ENCODE measurements around the gene ABAT. TPM values are rescaled to one million over a fixed set of nuclear protein-coding genes. Genes with fewer than 3 reads are reported as not detected.
A peak's percentile ranks its signal among the peaks of the same experiment; 100 is the strongest.
"Not testable (repeated sequence)": the region's sequence is repeated elsewhere in the genome, so short reads cannot be mapped to it uniquely, and the experiment has no call there.

The ABAT gene
- total and polyA plus RNA-seq, 4 donors: 4.4 to 14.0 (median 7.1) TPM

DNA sequence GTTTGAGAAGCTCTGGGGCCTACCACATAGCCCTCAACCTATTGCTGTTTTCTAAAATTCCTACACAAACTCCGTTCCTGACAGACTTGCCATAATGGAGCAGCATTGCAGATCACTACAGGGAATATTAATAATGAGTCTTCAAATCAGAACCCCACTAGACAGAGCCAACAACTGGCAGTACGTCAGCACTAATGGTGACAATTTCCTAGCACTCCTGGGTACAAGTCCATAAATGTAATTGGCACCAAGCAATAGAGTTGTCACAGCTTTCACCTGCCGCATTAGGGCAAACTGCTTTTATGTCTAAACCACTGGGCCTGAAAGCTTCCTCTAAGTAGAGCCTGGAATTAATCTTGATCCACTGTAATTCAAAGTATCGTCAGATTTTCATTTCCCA lies 25.5 kb upstream of the ABAT start:
- Histone ChIP-seq H3K4me3 (no peak overlapping the region), H3K9ac (ENCODE audit: insufficient read depth in 1 of 2, low read length in 2 of 2) (no peak overlapping the region), H3K4me1 (ENCODE audit: control insufficient read depth in 5 of 5, insufficient read depth in 5 of 5, low read length in 5 of 5) (no peaks in the 10 kb centered on the region), H3K36me3 (ENCODE audit: control insufficient read depth in 4 of 4, insufficient read depth in 4 of 4, low read length in 4 of 4) (peaks cover 20 to 35% (median 28%) of the 10 kb centered on the region in 4 donors), H3K27ac (ENCODE audit: low read depth in 1 of 2, low read length in 1 of 2) (no peak overlapping the region), H3K9me3 (ENCODE audit: control insufficient read depth in 4 of 4, insufficient read depth in 3 of 4, low read length in 3 of 4) (no peaks in the 10 kb centered on the region), H3K27me3 (ENCODE audit: control insufficient read depth in 3 of 3, insufficient read depth in 3 of 3, low read length in 2 of 3) (no peaks in the 10 kb centered on the region)
- ATAC-seq (ENCODE audit: insufficient read depth, low FRiP score) (no peak), DNase-seq (no peak)
- TF ChIP-seq, protein P1, sequence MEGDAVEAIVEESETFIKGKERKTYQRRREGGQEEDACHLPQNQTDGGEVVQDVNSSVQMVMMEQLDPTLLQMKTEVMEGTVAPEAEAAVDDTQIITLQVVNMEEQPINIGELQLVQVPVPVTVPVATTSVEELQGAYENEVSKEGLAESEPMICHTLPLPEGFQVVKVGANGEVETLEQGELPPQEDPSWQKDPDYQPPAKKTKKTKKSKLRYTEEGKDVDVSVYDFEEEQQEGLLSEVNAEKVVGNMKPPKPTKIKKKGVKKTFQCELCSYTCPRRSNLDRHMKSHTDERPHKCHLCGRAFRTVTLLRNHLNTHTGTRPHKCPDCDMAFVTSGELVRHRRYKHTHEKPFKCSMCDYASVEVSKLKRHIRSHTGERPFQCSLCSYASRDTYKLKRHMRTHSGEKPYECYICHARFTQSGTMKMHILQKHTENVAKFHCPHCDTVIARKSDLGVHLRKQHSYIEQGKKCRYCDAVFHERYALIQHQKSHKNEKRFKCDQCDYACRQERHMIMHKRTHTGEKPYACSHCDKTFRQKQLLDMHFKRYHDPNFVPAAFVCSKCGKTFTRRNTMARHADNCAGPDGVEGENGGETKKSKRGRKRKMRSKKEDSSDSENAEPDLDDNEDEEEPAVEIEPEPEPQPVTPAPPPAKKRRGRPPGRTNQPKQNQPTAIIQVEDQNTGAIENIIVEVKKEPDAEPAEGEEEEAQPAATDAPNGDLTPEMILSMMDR (IDR thresholded peaks at IDR 0.05; ENCODE audit: control extremely low read depth, extremely low read depth): no peak
- 81 to 94% methylated on average over 4 of the region's 4 CpGs for WGBS, 2 donors

DNA sequence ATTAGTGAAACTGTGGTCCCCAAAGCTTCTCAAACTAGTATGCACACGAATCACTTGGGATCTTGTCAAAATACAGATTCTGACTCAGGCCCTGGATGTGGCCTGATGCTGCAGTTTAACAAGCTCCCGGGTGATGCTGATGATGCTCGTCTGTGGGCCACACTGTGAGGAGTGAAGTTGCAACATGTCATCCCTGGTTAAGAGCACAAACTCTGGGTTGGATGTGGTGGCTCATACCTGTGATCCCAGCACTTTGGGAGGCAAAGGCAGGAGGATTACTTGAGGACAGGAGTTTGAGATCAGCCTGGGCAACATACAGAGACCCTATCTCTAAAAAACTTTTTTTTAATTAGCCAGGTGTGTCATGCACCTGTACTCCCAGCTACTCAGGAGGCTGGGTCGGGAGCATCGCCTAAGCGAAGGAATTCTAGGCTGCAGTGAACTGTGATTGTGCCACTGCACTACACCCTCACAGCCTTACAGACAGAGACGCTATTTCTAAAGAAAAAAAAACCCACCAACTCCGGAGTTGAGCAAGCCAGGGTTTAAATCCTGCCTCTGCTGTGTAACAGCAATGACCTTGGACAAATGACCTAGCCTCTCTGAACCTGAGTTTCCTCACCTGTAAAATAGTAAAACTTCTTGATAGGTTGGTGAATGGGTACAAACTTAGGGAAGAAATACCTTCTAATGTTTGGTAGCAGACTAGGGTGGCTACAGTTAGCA lies 24.4 kb upstream of the ABAT start:
- Histone ChIP-seq H3K4me1 (ENCODE audit: control insufficient read depth in 5 of 5, insufficient read depth in 5 of 5, low read length in 5 of 5) (no peaks in the 10 kb centered on the region), H3K27me3 (ENCODE audit: control insufficient read depth in 3 of 3, insufficient read depth in 3 of 3, low read length in 2 of 3) (no peaks in the 10 kb centered on the region), H3K9me3 (ENCODE audit: control insufficient read depth in 4 of 4, insufficient read depth in 3 of 4, low read length in 3 of 4) (no peaks in the 10 kb centered on the region), H3K36me3 (ENCODE audit: control insufficient read depth in 4 of 4, insufficient read depth in 4 of 4, low read length in 4 of 4) (peaks cover 14 to 25% (median 21%) of the 10 kb centered on the region in 4 donors), H3K27ac (ENCODE audit: low read depth in 1 of 2, low read length in 1 of 2) (no peak overlapping the region), H3K9ac (ENCODE audit: insufficient read depth in 1 of 2, low read length in 2 of 2) (no peak overlapping the region), H3K4me3 (no peak overlapping the region)
- ATAC-seq (ENCODE audit: insufficient read depth, low FRiP score) (no peak), DNase-seq (no peak)
- TF ChIP-seq, protein P1 (IDR thresholded peaks at IDR 0.05; ENCODE audit: control extremely low read depth, extremely low read depth): no peak
- 82 to 83% methylated on average over 8 of the region's 8 CpGs for WGBS, 2 donors

DNA sequence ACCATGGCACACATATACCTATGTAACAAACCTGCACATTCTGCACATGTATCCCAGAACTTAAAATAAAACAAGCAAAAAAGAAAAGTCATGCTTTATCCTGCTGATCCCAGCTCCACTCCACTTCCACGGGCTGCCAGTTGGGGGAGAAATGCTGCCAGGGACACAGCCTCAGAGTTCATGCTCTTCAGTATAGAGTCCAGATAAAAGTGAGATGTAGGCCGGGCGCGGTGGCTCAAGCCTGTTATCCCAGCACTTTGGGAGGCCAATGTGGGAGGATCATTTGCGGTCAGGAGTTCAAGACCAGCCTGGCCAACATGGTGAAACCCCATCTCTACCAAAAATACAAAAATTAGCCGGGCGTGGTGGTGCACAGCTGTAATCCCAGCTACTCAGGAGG lies 22.5 kb upstream of the ABAT start:
- H3K27me3 ChIP-seq (ENCODE audit: control insufficient read depth in 3 of 3, insufficient read depth in 3 of 3, low read length in 2 of 3); H3K4me1 ChIP-seq (ENCODE audit: control insufficient read depth in 5 of 5, insufficient read depth in 5 of 5, low read length in 5 of 5); H3K9me3 ChIP-seq (ENCODE audit: control insufficient read depth in 4 of 4, insufficient read depth in 3 of 4, low read length in 3 of 4); ATAC-seq (ENCODE audit: insufficient read depth, low FRiP score); H3K4me3 ChIP-seq; H3K27ac ChIP-seq (ENCODE audit: low read depth in 1 of 2, low read length in 1 of 2); H3K9ac ChIP-seq (ENCODE audit: insufficient read depth in 1 of 2, low read length in 2 of 2): not testable (repeated sequence)
- 61 to 87% methylated on average over 6 to 7 of the region's 7 CpGs for WGBS, 2 donors
- peaks cover 8 to 11% (median 8%) of the 10 kb centered on the region in 4 donors for H3K36me3 ChIP-seq (ENCODE audit: control insufficient read depth in 4 of 4, insufficient read depth in 4 of 4, low read length in 4 of 4)
- DNase-seq: peak in 2 of 3 donors; percentile 12 to 19

DNA sequence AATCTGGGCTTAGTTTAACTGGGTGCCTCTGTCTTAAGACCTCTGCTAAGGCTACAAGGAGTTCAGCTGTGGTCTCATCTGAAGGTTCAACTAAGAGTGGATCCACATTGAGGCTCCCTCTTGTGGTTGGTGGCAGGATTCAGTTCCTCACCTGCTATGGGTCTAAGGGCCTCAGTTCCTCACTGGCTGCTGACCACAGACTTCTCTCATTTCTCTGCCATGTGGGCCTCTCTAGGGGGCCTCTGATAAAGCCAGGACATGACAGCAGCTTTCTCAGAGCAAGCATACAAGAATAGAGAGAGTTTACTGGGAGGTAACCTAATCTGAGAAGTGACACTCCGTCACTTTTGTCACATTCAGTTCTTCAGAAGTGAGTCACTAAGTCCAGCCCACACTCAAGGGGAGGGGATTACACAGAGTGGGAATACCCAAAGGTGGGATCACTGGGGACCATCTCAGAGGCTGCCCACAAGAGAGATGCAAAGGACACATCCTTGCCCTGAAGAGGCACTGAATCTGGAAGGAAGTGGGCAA lies 19.2 kb upstream of the ABAT start:
- no peaks in the 10 kb centered on the region for H3K36me3 ChIP-seq (ENCODE audit: control insufficient read depth in 4 of 4, insufficient read depth in 4 of 4, low read length in 4 of 4)
- no peaks in the 10 kb centered on the region for H3K9me3 ChIP-seq (ENCODE audit: control insufficient read depth in 4 of 4, insufficient read depth in 3 of 4, low read length in 3 of 4)
- H3K27me3 ChIP-seq (ENCODE audit: control insufficient read depth in 3 of 3, insufficient read depth in 3 of 3, low read length in 2 of 3): no peaks in the 10 kb centered on the region
- no peak overlapping the region for H3K4me3 ChIP-seq
- H3K27ac ChIP-seq (ENCODE audit: low read depth in 1 of 2, low read length in 1 of 2): no peak overlapping the region
- H3K9ac ChIP-seq (ENCODE audit: insufficient read depth in 1 of 2, low read length in 2 of 2): no peak overlapping the region
- no peaks in the 10 kb centered on the region for H3K4me1 ChIP-seq (ENCODE audit: control insufficient read depth in 5 of 5, insufficient read depth in 5 of 5, low read length in 5 of 5)
- TF ChIP-seq, protein P1 (IDR thresholded peaks at IDR 0.05; ENCODE audit: control extremely low read depth, extremely low read depth): no peak
- 88 to 94% methylated on average over 1 of the region's 1 CpG for WGBS, 2 donors
- DNase-seq: no peak
- ATAC-seq (ENCODE audit: insufficient read depth, low FRiP score): no peak
